ENCODE data around the gene USP9X.
"Not testable (repeated sequence)": the region's sequence is repeated elsewhere in the genome, so short reads cannot be mapped to it uniquely, and the experiment has no call there.

Gene USP9X

GRCh38 chrX:41045960-41046567 is 39.2 kb upstream of the USP9X start:
- intact Hi-C loops (cut with DNase I; ENCODE audit: low total_unique reads), result no loop called here

DNA sequence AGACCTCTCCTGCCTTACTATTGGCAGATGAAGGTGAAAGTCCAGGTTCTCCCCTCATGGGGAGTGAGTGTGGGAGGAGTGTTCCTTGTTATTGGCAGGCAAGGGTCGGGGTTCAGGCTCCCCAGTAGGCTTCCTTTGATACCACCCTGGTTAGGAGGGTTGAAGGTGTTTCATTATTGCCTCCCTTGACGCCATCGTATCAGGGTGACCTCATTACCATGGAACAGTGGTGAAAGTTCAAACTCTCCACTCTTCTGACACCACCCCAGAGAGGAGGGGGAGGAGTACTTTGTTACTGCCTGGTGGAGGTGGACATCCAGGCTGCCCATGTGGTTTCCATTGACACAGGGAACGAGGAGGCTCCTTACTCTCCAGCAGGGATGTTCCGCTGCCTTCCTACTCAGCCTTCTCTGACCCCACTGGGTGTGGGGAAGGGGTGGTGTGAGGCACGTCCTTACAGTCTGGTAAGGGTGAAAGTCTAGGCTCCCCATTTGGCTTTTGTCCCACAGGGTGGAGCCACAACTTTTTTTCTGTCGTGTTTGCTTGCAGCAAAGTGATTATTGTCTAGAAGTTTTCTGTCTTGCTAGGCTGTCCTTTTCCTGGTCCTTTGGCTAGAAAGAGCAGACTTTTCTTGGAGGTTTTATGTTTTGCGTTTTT is 37.2 kb upstream of the USP9X start:
- Histone ChIP-seq H3K36me3 (no peaks in the 10 kb centered on the region), H3K9me3 (no peaks in the 10 kb centered on the region), H3K27me3 (no peaks in the 10 kb centered on the region), H3K27ac (no peak overlapping the region), H3K4me3 (no peak overlapping the region), H3K4me1 (no peaks in the 10 kb centered on the region)
- intact Hi-C loops (cut with DNase I; ENCODE audit: low total_unique reads), result no loop called here
- no peak for DNase-seq
- TF ChIP-seq CTCF (IDR thresholded peaks at IDR 0.05), result no peak

More at GRCh38 chrX:41045960-41046567, 39.2 kb upstream of the USP9X start:
- Histone ChIP-seq H3K4me3 (no peak overlapping the region), H3K36me3 (no peaks in the 10 kb centered on the region), H3K4me1 (no peaks in the 10 kb centered on the region), H3K9me3 (no peaks in the 10 kb centered on the region), H3K27ac (no peak overlapping the region), H3K27me3 (no peaks in the 10 kb centered on the region)
- no peak for TF ChIP-seq CTCF (IDR thresholded peaks at IDR 0.05)
- DNase-seq, result no peak

DNA sequence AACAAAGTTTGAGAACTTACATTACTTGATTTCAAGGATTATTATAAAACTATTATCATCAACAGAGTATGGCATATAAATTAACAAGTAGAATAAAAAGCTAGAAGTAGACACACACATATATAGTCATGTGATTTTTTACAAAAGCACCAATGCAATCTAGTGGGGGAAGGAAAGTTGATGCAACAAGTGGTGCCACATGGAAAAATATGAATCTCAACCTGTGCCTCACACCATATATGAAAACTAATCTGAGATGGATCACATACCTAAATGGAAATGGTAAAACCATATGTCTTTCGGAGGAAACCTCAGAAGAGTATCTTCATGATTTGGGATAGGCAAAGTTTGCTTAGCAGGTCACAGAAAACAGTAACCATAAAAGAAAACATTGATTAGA is 34.9 kb upstream of the USP9X start:
- H3K27ac ChIP-seq, result no peak overlapping the region
- intact Hi-C loops (cut with DNase I; ENCODE audit: low total_unique reads), result no loop called here
- H3K4me1 ChIP-seq, result no peaks in the 10 kb centered on the region
- H3K36me3 ChIP-seq, result no peaks in the 10 kb centered on the region
- no peaks in the 10 kb centered on the region for H3K9me3 ChIP-seq
- TF ChIP-seq CTCF (IDR thresholded peaks at IDR 0.05), result no peak
- H3K4me3 ChIP-seq, result no peak overlapping the region
- DNase-seq, result no peak
- no peaks in the 10 kb centered on the region for H3K27me3 ChIP-seq

GRCh38 chrX:41051288-41051687 is 34.0 kb upstream of the USP9X start:
- Histone ChIP-seq H3K27me3 (no peaks in the 10 kb centered on the region), H3K36me3 (no peaks in the 10 kb centered on the region), H3K27ac (no peak overlapping the region), H3K9me3 (no peaks in the 10 kb centered on the region), H3K4me1 (no peaks in the 10 kb centered on the region), H3K4me3 (no peak overlapping the region)
- no peak for DNase-seq
- intact Hi-C loops (cut with DNase I; ENCODE audit: low total_unique reads), result no loop called here
- no peak for TF ChIP-seq CTCF (IDR thresholded peaks at IDR 0.05)

DNA sequence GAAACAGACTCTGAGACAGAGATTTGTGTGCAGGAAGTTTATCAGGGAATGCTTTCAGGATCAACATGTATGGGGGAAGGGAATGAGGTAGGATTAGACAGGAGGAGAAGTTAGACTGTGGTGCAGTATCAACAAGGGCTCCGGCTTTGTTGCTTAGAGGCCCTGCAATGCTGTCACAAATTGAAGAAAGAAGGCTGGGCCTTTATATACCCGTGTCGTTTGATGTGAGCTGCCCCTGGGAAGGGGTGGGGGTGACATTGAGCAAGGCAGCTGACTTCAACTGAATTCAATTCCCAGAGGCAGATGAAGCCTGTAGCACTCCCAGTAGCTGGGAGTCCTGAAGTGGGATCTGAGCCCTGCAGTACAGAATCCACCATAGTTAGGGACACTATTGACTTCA is 29.5 kb upstream of the USP9X start:
- no peaks in the 10 kb centered on the region for H3K4me1 ChIP-seq
- no peak overlapping the region for H3K4me3 ChIP-seq
- intact Hi-C loops (cut with DNase I; ENCODE audit: low total_unique reads), result no loop called here
- H3K9me3 ChIP-seq, result no peaks in the 10 kb centered on the region
- H3K27ac ChIP-seq, result no peak overlapping the region
- no peaks in the 10 kb centered on the region for H3K36me3 ChIP-seq
- no peak for DNase-seq
- no peak for TF ChIP-seq CTCF (IDR thresholded peaks at IDR 0.05)
- no peaks in the 10 kb centered on the region for H3K27me3 ChIP-seq

GRCh38 chrX:41063276-41063675 is 22.0 kb upstream of the USP9X start:
- DNase-seq; H3K4me1 ChIP-seq; H3K9me3 ChIP-seq; H3K36me3 ChIP-seq; intact Hi-C loops (cut with DNase I; ENCODE audit: low total_unique reads); H3K27ac ChIP-seq; H3K4me3 ChIP-seq; H3K27me3 ChIP-seq: not testable (repeated sequence)

All from tibial artery (tissue), 4 donors.